GM23338 (cell line): Measurements from ENCODE around the gene MAG. TPM values are rescaled to one million over a fixed set of nuclear protein-coding genes. Genes with fewer than 3 reads are reported as not detected.

Experiments used
- ATAC-seq: fragments of 200-7000 bp; cut with Tn5 transposase; 3 replicates; pipeline ENCODE4 v1.9.1; 2020
- DNase-seq: peaks from one replicate; pipeline ENCODE4 v3.0.0-alpha.2; 2015; ENCODE audit warnings: low spot score
- H2AFZ ChIP-seq: fragments of 200-600 bp; sonication (generic); 2 replicates; pipeline ENCODE4 v1.8.0; 2016; ENCODE audit warnings: antibody characterized with exemption, mild to moderate bottlenecking, moderate library complexity
- H3F3A ChIP-seq: fragments of 200-600 bp; sonication (generic); replicated peaks from 2 replicates; pipeline ENCODE4 v1.8.0; 2017; ENCODE audit warnings: antibody characterized with exemption, mixed run types, low read depth
- H3K27ac ChIP-seq: fragments of 200-600 bp; sonication (generic); 2 replicates; pipeline ENCODE4 v1.6.1; 2016; ENCODE audit warnings: low read depth
- H3K27me3 ChIP-seq: fragments of 200-600 bp; sonication (generic); 2 replicates; pipeline ENCODE4 v1.8.0; 2016; ENCODE audit warnings: mild to moderate bottlenecking, mixed run types, moderate library complexity; ENCODE audit not compliant: insufficient read depth
- H3K36me3 ChIP-seq: fragments of 200-600 bp; sonication (generic); 2 replicates; pipeline ENCODE4 v1.8.0; 2016; ENCODE audit warnings: mild to moderate bottlenecking; ENCODE audit not compliant: insufficient read depth
- H3K4me1 ChIP-seq: fragments of 200-600 bp; sonication (generic); 2 replicates; pipeline ENCODE4 v1.8.0; 2016; ENCODE audit warnings: mild to moderate bottlenecking, moderate library complexity; ENCODE audit not compliant: insufficient read depth
- H3K4me2 ChIP-seq: fragments of 200-600 bp; sonication (generic); 2 replicates; pipeline ENCODE4 v1.7.1; 2017; ENCODE audit warnings: mixed run types
- H3K4me3 ChIP-seq: fragments of 200-600 bp; sonication (generic); 2 replicates; pipeline ENCODE4 v1.6.1; 2016; ENCODE audit warnings: mixed run types
- H3K79me2 ChIP-seq: fragments of 200-600 bp; sonication (generic); replicated peaks from 2 replicates; pipeline ENCODE4 v1.8.0; 2017; ENCODE audit warnings: mild to moderate bottlenecking; ENCODE audit not compliant: insufficient read depth
- H3K9me2 ChIP-seq: fragments of 200-600 bp; sonication (generic); 2 replicates; pipeline ENCODE4 v1.8.0; 2017; ENCODE audit not compliant: insufficient read depth
- H4K20me1 ChIP-seq: fragments of 200-600 bp; sonication (generic); replicated peaks from 2 replicates; pipeline ENCODE4 v1.8.0; 2017; ENCODE audit warnings: mild to moderate bottlenecking; ENCODE audit not compliant: insufficient read depth
- H3K27ac Mint-ChIP-seq: 2 replicates; pipeline ENCODE4 v1.8.0; 2020; ENCODE audit warnings: inconsistent platforms, mild to moderate bottlenecking, moderate library complexity, mixed read lengths
- H3K27me3 Mint-ChIP-seq: 3 replicates; pipeline ENCODE4 v1.8.0; 2022; ENCODE audit warnings: low read depth, mild to moderate bottlenecking, moderate library complexity, mixed read lengths, inconsistent platforms; ENCODE audit not compliant: insufficient read depth, poor library complexity
- H3K36me3 Mint-ChIP-seq: 3 replicates; pipeline ENCODE4 v1.8.0; 2021; ENCODE audit warnings: low read depth, mild to moderate bottlenecking, inconsistent platforms, moderate library complexity, mixed read lengths
- H3K4me1 Mint-ChIP-seq: 3 replicates; pipeline ENCODE4 v1.8.0; 2020; ENCODE audit warnings: mild to moderate bottlenecking, inconsistent platforms, mixed read lengths
- H3K4me3 Mint-ChIP-seq: 3 replicates; pipeline ENCODE4 v1.8.0; 2021; ENCODE audit warnings: moderate library complexity, mild to moderate bottlenecking, inconsistent platforms, mixed read lengths
- H3K9me3 Mint-ChIP-seq: 3 replicates; pipeline ENCODE4 v1.8.0; 2020; ENCODE audit warnings: moderate library complexity, mild to moderate bottlenecking, inconsistent platforms, mixed read lengths
- CREB1 ChIP-seq: fragments of 250-450 bp; sonication (Bioruptor Pico); IDR thresholded peaks from 2 replicates; pipeline ENCODE4 v1.5.0; 2020; ENCODE audit warnings: low read depth, mild to moderate bottlenecking, moderate library complexity
- ETS1 ChIP-seq: IDR thresholded peaks from 2 replicates; pipeline ENCODE4 v1.6.1; 2016; ENCODE audit warnings: antibody characterized with exemption
- EZH2 ChIP-seq: fragments of 200-600 bp; sonication (generic); IDR thresholded peaks from one replicate; pipeline ENCODE4 v1.8.0; 2017; ENCODE audit warnings: antibody characterized with exemption, mild to moderate bottlenecking, low read depth; ENCODE audit not compliant: unreplicated experiment
- EZH2phosphoT487 ChIP-seq: fragments of 200-600 bp; sonication (generic); IDR thresholded peaks from one replicate; pipeline ENCODE4 v1.8.1; 2018; ENCODE audit warnings: antibody characterized with exemption; ENCODE audit not compliant: unreplicated experiment
- JUNB ChIP-seq: IDR thresholded peaks from one replicate; pipeline ENCODE4 v1.6.1; 2016; ENCODE audit warnings: antibody characterized with exemption; ENCODE audit not compliant: unreplicated experiment
- NANOG ChIP-seq: IDR thresholded peaks from 2 replicates; pipeline ENCODE4 v1.6.1; 2016; ENCODE audit warnings: antibody characterized with exemption, borderline replicate concordance
- POLR2AphosphoS5 ChIP-seq: IDR thresholded peaks from 2 replicates; pipeline ENCODE4 v1.6.1; 2016; ENCODE audit warnings: antibody characterized with exemption, low read depth
- REST ChIP-seq: IDR thresholded peaks from one replicate; pipeline ENCODE4 v1.6.1; 2018; ENCODE audit warnings: antibody characterized with exemption; ENCODE audit not compliant: unreplicated experiment
- STAT1 ChIP-seq: IDR thresholded peaks from one replicate; pipeline ENCODE4 v1.6.1; 2016; ENCODE audit warnings: antibody characterized with exemption; ENCODE audit not compliant: unreplicated experiment
- ZNF114 ChIP-seq: fragments of 250-450 bp; sonication (Bioruptor Pico); IDR thresholded peaks from 2 replicates; pipeline ENCODE4 v1.5.0; 2020; ENCODE audit warnings: mild to moderate bottlenecking, moderate library complexity
- ZNF331 ChIP-seq: fragments of 250-450 bp; sonication (Bioruptor Pico); IDR thresholded peaks from 2 replicates; pipeline ENCODE4 v1.5.0; 2020; ENCODE audit warnings: low read depth, mild to moderate bottlenecking, moderate library complexity
- ZNF462 ChIP-seq: fragments of 250-450 bp; sonication (Bioruptor Pico); IDR thresholded peaks from 2 replicates; pipeline ENCODE4 v1.5.0; 2020; ENCODE audit warnings: mild to moderate bottlenecking, moderate library complexity
- long read RNA-seq: library from polyadenylated mRNA; unstranded; transcript quantifications from one replicate; pipeline ENCODE4 v2.0.0, GENCODE V29; 2020; ENCODE audit not compliant: unreplicated experiment
- polyA plus RNA-seq: library from polyadenylated mRNA; unstranded; fragments of >200 nt; fragmentation: Nextera tagmentation; extraction: Ambion mirVana; gene quantifications from 2 replicates; pipeline ENCODE4 v1.2.1, GENCODE V29; 2016
- total RNA-seq: library from RNA; depleted of rRNA; stranded (reverse); fragments of >200 nt; shearing (Covaris generic); gene quantifications from 2 replicates; pipeline ENCODE4 v1.2.3, GENCODE V29; 2014; rRNA removed
- TF ChIP-seq, protein P1 (sequence below), 2 experiments: fragments of 200-600 bp in 1 of 2; sonication (generic) in 1 of 2; conservative IDR thresholded peaks; 2 replicates each; pipeline versions ENCODE4 v1.5.1 to v1.6.1; 2016 to 2017; ENCODE audit warnings: antibody characterized with exemption in 2 of 2, low read depth in 2 of 2, mild to moderate bottlenecking in 2 of 2, moderate library complexity in 1 of 2

The MAG gene
- total RNA-seq (1.3 and 1.8 TPM in 2 replicates), polyA plus RNA-seq (0.61 and 0.85 TPM in 2 replicates)
- long read RNA-seq, partial matches to known transcripts = 1 of 1 reads
- long read RNA-seq, other reads (novel, unspliced or antisense) = 0 of 1 reads

DNA sequence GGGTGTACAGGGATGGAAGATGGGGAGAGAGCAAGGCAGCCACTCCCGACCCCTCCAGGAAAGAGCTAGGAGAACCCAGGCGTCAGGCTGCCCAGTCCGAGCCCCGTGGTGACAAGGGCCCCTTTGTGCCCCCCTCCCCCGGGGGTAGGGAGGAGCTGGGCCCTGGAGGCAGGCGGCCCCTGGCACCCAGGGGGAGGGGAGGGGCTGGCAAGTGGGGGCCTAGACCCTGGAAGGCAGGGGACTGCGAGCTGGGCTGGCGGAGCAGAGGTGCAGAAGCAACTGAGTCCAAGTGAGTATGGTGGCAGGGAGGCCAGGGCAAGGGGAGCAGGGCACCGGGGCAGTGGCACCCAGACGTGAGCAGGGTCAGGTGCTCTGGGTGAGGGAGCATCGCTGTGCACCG, at the start of gene MAG:
Gene MAG, plus strand, starts transcription at position 246 of the 400 bp plus-strand sequence. CDS start 3,248 bp downstream, outside the sequence.
- Mint-ChIP-seq H3K27ac (no peak within 1 kb of the TSS), H3K4me1 (peaks cover 13% of the 10 kb centered on the region), H3K9me3 (no peaks in the 10 kb centered on the region), H3K27me3 (peaks cover 17% of the 10 kb centered on the region), H3K36me3 (no peaks in the 10 kb centered on the region), H3K4me3 (no peak within 1 kb of the TSS)
- H2AFZ ChIP-seq = no peak within 1 kb of the TSS
- H3K4me3 ChIP-seq = no peak within 1 kb of the TSS
- ATAC-seq = no peak
- no peaks in the 10 kb centered on the region for H4K20me1 ChIP-seq
- no peaks in the 10 kb centered on the region for H3K36me3 ChIP-seq
- no peak within 1 kb of the TSS for H3K4me2 ChIP-seq
- H3K4me1 ChIP-seq = peaks cover 25% of the 10 kb centered on the region
- H3K27ac ChIP-seq = no peak within 1 kb of the TSS
- H3K79me2 ChIP-seq = no peaks in the 10 kb centered on the region
- TF ChIP-seq STAT1 = no peak
- TF ChIP-seq POLR2AphosphoS5 = no peak
- TF ChIP-seq, protein P1, sequence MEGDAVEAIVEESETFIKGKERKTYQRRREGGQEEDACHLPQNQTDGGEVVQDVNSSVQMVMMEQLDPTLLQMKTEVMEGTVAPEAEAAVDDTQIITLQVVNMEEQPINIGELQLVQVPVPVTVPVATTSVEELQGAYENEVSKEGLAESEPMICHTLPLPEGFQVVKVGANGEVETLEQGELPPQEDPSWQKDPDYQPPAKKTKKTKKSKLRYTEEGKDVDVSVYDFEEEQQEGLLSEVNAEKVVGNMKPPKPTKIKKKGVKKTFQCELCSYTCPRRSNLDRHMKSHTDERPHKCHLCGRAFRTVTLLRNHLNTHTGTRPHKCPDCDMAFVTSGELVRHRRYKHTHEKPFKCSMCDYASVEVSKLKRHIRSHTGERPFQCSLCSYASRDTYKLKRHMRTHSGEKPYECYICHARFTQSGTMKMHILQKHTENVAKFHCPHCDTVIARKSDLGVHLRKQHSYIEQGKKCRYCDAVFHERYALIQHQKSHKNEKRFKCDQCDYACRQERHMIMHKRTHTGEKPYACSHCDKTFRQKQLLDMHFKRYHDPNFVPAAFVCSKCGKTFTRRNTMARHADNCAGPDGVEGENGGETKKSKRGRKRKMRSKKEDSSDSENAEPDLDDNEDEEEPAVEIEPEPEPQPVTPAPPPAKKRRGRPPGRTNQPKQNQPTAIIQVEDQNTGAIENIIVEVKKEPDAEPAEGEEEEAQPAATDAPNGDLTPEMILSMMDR (conservative IDR thresholded peaks at IDR 0.05; ENCODE audit: low read depth in 2 of 2) = no peak
- TF ChIP-seq ZNF331 (CRISPR knock-in tag) = no peak
- no peak for TF ChIP-seq NANOG
- no peak for TF ChIP-seq ZNF462 (CRISPR knock-in tag)
- TF ChIP-seq JUNB = no peak
- no peak for TF ChIP-seq EZH2phosphoT487
- TF ChIP-seq REST = no peak
- TF ChIP-seq ZNF114 (CRISPR knock-in tag) = no peak
- no peak for TF ChIP-seq EZH2
- TF ChIP-seq ETS1 = no peak
- no peak for TF ChIP-seq CREB1 (CRISPR knock-in tag)
- H3K27me3 ChIP-seq = no peaks in the 10 kb centered on the region
- H3K9me2 ChIP-seq = no peaks in the 10 kb centered on the region
- peaks cover 5% of the 10 kb centered on the region; the same call in 1 of the 2 replicates for H3F3A ChIP-seq
- DNase-seq = no peak
